Hematopoietic multipotent progenitor cell treated with erythropoietin and hydrocortisone succinate and interleukin-3 and kit ligand, for 17 days (in vitro differentiated cells): ENCODE results near the gene MIS18A.

Experiments
- DNase-seq: peaks from one replicate; pipeline ENCODE4 v3.0.0-alpha.2; 2015; ENCODE audit warnings: low spot score

The MIS18A gene

DNA sequence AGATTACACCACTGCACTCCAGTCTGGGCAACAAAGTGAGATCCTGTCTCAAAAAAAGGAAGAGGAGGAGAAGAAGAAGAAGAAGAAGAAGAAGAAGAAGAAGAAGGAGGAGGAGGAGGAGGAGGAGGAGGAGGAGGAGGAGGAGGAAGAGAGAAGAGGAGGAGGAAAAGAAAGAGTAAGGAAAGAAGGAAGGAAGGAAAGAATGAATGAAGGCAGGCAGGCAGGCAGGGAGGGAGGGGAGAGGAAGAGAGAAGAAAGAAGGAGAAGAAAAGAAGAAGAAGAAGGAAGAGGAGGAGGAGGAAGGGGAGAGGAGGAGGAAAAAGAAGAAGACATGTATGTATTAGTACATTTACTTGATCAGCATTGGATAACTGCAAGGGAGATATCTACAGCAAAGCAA, 26.7 kb downstream of the MIS18A start:
- no peak for DNase-seq

DNA sequence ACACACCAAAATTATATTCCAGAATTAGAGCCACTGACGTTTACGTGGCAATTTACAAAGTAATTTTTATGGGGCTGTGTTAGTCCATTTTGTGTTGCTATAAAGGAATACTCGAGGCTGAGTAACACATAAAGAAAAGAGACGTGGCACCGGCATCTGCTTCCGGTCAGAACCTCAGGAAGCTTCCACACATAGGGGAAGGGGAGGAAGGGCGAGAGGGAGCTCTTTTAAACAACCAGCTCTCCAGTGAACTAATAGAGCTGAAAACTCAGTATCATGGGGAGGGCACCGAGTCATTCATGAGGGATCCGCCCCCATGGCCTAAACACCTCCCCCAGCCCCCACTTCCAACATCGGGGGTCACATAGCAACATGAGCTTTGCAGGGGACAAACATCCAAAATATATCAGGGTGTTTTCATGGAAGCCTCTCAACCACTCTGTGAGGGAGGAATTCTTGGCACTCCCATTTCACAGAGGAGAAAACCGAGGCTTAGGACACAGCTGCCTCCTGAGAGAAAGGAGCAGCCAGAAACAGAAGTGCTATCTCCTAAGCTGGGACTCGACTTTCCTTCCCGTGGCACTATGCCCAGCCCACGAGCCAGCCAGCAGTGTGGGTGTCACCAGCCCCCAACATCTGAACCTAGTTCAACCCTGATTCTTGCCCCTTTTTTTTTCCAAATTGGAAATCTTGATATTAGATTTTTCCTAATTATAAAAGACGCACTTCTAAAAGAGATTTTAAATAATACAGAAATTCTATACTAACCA, 29.2 kb downstream of the MIS18A start:
- no peak for DNase-seq

DNA sequence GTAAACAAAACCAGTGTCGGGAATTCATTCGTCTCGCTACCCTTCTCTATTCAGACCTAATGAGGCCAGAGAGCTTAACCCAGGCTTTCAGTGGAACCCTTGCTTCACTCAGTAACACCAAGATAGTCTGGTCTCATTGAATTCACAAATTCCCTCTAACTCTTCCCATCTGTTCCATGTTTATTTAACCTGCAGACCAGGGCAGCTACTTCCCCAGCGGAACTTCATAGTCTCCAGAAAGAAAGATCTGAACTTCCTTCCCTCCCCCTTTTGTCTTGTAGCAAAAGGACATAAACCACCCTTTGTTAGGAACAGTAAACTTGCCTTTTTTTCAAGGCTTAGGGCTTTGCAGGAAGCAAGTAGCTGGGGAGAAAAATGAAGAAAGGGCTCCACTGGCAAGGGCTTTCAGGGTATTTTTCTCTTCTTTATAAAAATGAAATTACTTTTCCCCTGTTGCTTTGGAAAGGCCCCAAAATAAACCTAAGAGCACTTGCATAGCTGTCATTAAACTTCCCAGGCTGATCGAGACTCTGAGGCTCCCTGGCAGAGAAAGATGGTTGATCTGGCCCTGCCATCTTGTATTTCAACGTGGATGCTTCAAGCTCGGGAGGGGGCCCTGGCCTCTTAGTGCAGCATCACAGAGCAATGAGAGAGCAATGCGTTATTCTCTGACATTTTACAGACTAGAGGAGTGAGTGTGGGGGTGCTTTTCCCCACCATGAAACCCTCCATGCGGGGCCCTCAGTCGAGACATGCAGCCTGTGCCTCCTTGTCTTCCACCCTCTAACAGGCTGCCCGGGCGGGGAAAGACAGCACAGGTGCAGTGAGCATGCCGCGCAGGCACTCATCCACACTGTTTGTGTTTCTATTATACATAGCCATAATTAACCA, 30.0 kb downstream of the MIS18A start:
- no peak for DNase-seq

DNA sequence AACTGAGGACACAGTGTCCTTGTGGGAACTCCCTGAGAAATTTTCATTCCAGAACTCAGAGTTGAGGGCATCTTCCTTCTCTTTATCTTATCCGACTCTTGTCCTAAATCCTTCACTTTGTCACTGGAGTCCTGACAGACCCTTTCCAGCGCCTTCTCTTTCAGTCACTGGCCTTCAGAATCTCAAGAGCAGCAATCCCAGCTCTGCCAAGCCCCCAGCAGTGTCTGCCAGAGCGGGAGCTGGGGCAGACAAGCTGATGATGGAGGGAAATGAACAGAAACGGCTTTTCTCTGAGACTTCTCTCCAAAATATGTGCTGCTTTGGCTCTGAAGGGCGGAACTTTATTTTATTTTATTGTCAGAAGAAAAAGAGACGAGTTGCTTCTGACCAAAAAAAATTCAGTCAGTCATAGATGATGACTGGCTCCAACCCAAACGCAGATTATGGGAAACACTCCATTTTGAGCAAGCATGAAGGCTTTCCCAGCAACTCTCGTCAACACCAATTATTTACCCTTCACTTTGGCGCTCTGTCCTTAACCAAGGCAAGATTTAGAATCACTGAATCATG, 32.2 kb downstream of the MIS18A start:
- no peak for DNase-seq

DNA sequence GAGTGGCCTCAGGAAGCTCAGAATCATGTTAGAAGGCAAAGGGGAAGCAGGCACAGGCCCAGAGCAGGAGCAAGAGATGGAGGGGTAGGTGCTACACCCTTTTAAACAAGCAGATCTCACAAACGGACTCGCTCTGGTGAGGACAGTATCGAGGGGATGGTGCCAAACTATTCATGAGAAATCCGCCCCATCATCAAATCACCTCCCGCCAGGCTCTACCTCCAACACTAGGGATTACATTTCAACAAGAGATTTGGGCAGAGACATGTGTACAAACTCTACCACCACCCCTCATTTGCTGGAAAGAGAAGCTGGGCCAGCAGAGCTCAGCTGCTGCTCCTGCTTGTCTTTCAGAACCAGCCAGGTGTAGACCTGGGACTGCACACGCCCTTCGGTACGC, 32.9 kb downstream of the MIS18A start:
- DNase-seq = no peak

DNA sequence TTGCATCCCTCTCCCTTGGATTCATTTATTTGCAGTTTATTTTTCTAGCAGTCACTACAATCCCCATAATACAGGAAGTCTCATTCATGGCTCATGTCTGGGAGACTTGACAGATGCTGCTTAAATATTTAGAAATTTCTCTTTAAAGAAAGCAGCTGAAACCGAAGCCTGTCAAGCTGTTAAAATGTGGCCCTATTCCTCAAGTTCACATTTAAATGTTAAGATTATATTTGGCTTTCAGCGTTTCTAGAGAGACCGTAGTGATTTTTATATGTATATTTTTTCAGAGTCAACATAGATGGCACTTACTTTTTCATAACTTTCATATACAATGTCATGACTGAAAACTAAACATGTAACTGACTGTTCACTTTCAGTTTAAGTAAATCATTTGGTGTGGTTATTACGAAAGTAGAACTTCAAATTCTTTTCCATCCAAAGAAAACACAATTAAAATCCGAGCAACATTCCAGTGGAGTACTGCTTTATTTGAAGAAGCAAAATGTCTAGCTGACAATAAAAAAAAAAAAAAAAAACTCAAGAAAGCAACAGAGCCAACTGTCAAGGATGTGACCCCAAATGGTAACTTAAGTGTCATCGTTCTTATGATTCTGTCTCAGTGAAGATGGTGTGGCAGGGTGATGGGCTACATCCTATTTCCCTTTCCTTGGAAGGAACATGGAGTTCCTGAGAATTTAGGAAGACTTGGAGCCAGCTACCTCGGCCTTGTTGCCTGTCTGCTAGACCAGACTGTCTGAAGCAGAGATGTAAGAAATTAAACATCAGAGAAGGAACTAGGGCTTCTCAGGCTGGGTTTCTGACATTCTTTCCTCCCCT, 37.8 kb downstream of the MIS18A start:
- DNase-seq = no peak

DNA sequence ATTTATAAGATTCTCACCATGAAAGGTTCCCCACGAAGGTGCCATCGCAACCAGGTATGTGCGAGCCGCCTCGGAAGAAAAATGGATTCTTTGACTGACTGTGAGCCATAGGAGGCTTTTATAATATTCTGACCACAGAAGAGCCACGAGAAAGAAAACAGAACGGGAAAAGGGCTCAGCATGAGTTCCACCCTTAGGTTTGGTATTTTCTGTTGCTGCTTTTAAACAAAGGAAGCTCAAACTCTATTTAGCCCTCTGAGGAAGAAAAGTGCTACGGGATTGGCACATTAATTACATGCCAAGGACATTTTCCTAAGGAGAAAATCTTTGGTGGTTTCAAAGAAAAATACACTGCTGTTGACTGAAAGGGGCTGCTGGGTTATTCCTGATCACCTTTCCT, 39.3 kb downstream of the MIS18A start:
- no peak for DNase-seq

DNA sequence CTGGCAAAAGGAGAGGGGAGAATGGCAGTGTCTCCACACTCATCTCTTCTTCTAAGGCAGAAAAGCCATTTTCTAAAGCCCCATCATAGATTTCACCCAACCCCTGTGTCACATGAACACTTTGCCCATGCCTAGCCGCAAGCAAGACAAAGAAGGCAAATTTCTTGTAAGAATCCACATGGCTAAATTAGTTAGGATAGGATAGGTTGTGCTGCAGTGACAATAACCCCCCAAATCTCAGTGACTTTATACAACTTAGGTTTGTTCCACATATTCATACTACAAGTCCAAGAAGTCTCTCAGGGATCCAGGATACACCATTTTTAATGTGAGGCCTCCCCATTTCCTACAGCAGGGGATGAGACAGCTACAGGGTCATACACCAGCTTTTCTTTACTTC, 40.8 kb downstream of the MIS18A start:
- DNase-seq = no peak

DNA sequence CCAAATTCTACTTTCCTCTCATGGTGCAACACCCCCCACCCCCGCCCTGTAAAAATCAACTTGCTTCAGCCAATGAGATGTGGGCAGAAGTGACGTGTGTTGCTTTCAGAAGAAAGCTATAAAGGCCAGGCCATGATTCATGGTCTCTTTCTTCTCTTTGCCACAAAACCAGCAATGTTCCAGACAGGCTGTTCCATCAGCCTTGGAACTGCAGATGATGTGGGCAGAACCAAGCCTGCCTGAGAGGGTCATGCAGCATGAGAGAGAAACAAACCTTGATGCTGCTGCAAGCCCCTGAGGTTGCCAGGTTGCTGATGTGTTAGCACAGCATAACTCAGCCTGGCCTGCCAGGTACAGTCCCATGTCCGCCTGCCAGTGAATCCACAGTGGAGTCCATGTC, 41.8 kb downstream of the MIS18A start:
- no peak for DNase-seq

DNA sequence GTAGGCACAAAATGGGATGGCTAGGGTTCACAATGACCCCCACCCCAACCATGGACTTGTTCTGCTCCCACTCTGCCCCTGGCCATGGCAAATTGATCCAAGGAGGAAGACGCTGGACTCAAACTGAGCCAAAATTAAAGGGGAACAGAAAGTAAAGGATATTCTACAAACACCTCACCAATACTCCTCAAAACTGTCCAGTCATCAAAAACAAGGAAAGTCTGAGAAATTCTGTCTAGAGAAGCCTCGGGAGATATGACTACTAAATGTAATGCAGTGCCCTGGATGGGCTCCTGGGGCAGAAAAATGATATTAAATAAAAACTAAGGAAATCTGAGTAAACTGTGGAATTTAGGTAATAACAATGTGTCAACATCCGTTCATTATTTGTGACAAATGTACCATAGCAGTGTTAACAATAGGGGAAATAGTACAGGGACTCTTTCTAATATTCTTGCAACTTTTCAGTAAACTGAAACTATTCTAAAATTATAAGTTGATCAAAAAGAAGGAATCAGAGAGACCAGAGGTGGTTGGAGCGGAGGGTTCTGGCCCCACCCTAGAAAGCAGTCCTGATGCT, 45.0 kb downstream of the MIS18A start:
- DNase-seq = no peak

DNA sequence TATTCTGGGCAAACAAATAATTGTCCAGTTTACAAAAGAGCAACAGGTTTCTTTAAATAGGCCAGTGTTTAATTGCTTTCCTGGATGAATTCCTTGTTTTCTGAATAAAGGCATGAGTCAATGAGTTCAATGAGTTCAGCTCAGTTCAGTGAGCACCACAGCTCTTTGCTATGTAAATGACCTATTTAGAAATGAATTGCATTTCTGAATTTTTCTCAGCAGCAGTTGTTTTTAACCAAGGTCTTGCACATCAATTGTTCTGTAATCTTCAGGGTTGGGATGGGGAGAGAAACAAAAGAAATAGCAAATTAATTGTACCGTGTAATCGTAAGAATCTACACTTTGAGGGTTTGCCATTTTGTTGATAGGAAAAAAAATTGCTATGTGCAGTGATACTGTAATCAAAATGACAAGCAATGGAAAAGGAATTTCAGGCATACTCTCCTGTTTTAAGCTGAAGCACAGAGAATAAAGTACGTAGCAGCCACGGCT, 45.7 kb downstream of the MIS18A start:
- DNase-seq = no peak

DNA sequence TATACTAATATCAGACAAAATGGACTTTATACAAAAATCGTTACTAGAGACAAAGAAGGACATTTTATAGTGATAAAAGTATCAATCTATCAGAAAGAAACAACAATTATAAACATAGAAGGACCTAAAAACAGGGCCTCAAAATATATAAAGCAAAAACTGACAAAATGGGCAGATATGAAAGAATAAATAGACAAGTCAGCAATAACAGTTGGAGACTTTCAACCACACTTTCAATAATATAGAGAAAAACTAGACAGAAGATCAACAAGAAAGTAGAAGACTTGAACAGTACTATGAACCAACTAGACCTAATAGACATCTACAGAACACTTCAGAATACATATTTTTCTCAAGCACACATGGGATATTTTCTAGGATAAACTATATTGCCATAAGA, 52.4 kb downstream of the MIS18A start:
- no peak for DNase-seq
